ENCODE measurements around the gene C2orf66.

C2orf66 gene

DNA sequence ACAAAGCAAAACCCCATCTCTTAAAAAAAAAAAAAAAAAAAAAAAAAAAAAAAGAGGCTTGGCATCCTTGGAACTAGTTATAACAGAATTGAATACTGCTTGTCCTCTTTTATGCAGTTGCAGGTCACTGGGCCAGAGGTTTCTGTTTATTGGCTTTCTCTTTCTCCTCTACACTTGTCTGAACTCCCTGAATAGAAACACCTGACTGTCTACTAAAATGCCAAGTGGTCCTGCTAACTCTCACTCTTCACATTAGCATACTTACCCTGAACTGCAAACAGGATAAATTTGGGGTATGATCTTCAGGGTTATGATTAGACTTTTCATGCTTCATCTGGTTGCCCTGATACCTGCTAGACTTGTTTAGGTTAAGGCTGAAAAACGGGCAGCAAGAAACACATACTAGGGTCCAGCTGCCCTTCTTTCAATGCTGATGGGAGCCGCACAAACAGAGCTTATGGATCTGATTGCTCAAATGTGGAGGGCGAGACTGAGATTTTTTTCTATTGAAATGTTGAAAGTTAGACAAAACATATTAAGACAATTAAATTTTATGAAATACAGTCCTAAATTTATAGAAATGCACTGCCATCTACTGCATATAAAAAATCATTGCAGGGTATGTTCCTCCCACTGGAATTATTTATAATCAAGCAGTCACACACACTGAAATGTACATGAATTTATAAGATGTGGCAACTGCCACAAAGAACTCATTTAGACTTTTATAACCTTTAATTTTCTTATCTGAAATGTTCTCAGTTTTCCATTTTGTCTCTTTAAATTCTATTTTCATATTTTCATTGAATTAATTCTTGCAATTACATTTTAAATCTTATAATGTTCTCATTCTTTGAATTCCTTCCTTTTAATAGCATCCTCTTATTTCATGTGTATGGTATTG, 50.4 kb downstream of the C2orf66 start:
- no peak for DNase-seq

Measured in NCI-H1694 (cell line).